Naive thymus-derived CD4-positive, alpha-beta T cell (primary cell): Measurements from ENCODE around the gene MLF2. TPM values are rescaled to one million over a fixed set of nuclear protein-coding genes. Genes with fewer than 3 reads are reported as not detected.

ENCODE experiments used
- ATAC-seq: fragments of 150-1000 bp; cut with Tn5 transposase; 2 replicates; pipeline ENCODE4 v1.10.0; 2021; ENCODE audit warnings: mild to moderate bottlenecking, moderate library complexity
- CTCF ChIA-PET: fragments of 350-600 bp; sonication (Branson Sonifier 250); formaldehyde crosslinking; loops from one replicate; lab custom pipeline; 2021; ENCODE audit warnings: antibody characterized with exemption; lab: Charles Lee
- POLR2A ChIA-PET: fragments of 350-600 bp; sonication (Branson Sonifier 250); formaldehyde crosslinking; loops from one replicate; lab custom pipeline; 2021; ENCODE audit warnings: antibody characterized with exemption, inconsistent platforms; lab: Charles Lee
- DNase-seq, 9 donors: peaks; one replicate each; pipeline versions ENCODE4 v3.0.0 to v3.0.0-alpha.2; 2020 to 2022; ENCODE audit warnings: mixed read lengths in 1 of 9
- H3K27ac ChIP-seq: one replicate; pipeline ENCODE4 v1.7.0; 2013; ENCODE audit warnings: mild to moderate bottlenecking, low read depth, low read length, moderate library complexity
- H3K27me3 ChIP-seq, 2 donors: one replicate each; pipeline ENCODE4 v1.7.0; 2013; ENCODE audit warnings: low read length in 2 of 2, mild to moderate bottlenecking in 2 of 2, moderate library complexity in 2 of 2; ENCODE audit not compliant: control insufficient read depth in 2 of 2, insufficient read depth in 2 of 2
- H3K36me3 ChIP-seq, 3 experiments: 1 replicate in 2 of 3; 2 replicates in 1 of 3; pipeline ENCODE4 v1.7.0; 2013; ENCODE audit warnings: low read length in 3 of 3, mild to moderate bottlenecking in 3 of 3, moderate library complexity in 1 of 3; ENCODE audit not compliant: insufficient read depth in 3 of 3, control insufficient read depth in 2 of 3
- H3K4me1 ChIP-seq, 2 donors: one replicate each; pipeline ENCODE4 v1.7.0; 2013; ENCODE audit warnings: low read length in 2 of 2, mild to moderate bottlenecking in 2 of 2, moderate library complexity in 1 of 2; ENCODE audit not compliant: control insufficient read depth in 2 of 2, insufficient read depth in 2 of 2
- H3K4me3 ChIP-seq: 2 replicates; pipeline ENCODE4 v1.7.0; 2013; ENCODE audit warnings: mild to moderate bottlenecking, low read length
- H3K9me3 ChIP-seq, 3 experiments: 1 replicate in 2 of 3; 2 replicates in 1 of 3; pipeline ENCODE4 v1.7.0; 2013; ENCODE audit warnings: low read length in 3 of 3; ENCODE audit not compliant: control insufficient read depth in 2 of 3
- H3K27ac Mint-ChIP-seq, 9 donors: one replicate each; pipeline ENCODE4 v1.8.0; 2020 to 2022; ENCODE audit warnings: mixed read lengths in 9 of 9, mild to moderate bottlenecking in 8 of 9, moderate library complexity in 5 of 9, inconsistent platforms in 2 of 9
- H3K27me3 Mint-ChIP-seq, 5 donors: one replicate each; pipeline ENCODE4 v1.8.0; 2021 to 2022; ENCODE audit warnings: mixed read lengths in 5 of 5, mild to moderate bottlenecking in 1 of 5
- H3K36me3 Mint-ChIP-seq, 5 donors: one replicate each; pipeline ENCODE4 v1.8.0; 2020 to 2022; ENCODE audit warnings: mixed read lengths in 5 of 5, mild to moderate bottlenecking in 3 of 5, inconsistent platforms in 1 of 5
- H3K4me1 Mint-ChIP-seq, 7 donors: one replicate each; pipeline ENCODE4 v1.8.0; 2020 to 2022; ENCODE audit warnings: mixed read lengths in 7 of 7, mild to moderate bottlenecking in 3 of 7, inconsistent platforms in 1 of 7
- H3K4me3 Mint-ChIP-seq, 10 donors: one replicate each; pipeline ENCODE4 v1.8.0; 2020 to 2022; ENCODE audit warnings: mild to moderate bottlenecking in 10 of 10, mixed read lengths in 10 of 10, moderate library complexity in 6 of 10, inconsistent platforms in 2 of 10
- H3K9me3 Mint-ChIP-seq, 11 donors: one replicate each; pipeline ENCODE4 v1.8.0; 2020 to 2022; ENCODE audit warnings: mixed read lengths in 11 of 11, mild to moderate bottlenecking in 4 of 11, inconsistent platforms in 1 of 11, moderate library complexity in 1 of 11
- intact Hi-C, 2 donors: fragments of 100-400 bp; cut with micrococcal nuclease; formaldehyde crosslinking; loops; one replicate each; pipeline ENCODE4 v1.15.1; 2023
- polyA plus RNA-seq, 2 donors: library from polyadenylated mRNA; unstranded; fragments of 300-500 nt; fragmentation: Illumina TruSeq; gene quantifications; one replicate each; pipeline ENCODE4 v1.2.3, GENCODE V29; 2021
- total RNA-seq, 6 experiments: library from RNA in 5 of 6; stranded (reverse) in 5 of 6; gene quantifications; 1 replicate in 5 of 6; 2 replicates in 1 of 6; pipeline ENCODE4 v1.2.3 and lab custom pipeline; 2021 to 2026

The MLF2 gene
- total and polyA plus RNA-seq, 7 experiments from 2014 or later = 84.6 to 141 (median 119) TPM

GRCh38 chr12:6765634-6766581 is 13.0 kb upstream of the MLF2 start, which contains the start of gene PTMS:
Gene PTMS, plus strand, starts transcription at chr12:6766363. Its CDS starts 343 bp downstream, at chr12:6766706.
- CTCF ChIA-PET = interaction anchor here (0.7 to 3.6 kb wide), 11 partner anchors 9 to 322 kb away, joined by 3 to 24 read pairs (median 6); partner anchors contain the start of genes CD4 and MLF2
- intact Hi-C loops = loop anchor here (1.0 to 10.0 kb wide), 2 partner anchors 13 to 189 kb away; partner anchors contain the start of genes MLF2 (in 1 of the 2) and PTPN6 (in 1 of the 2)
- peaks cover 22 to 49% (median 33%) of the 10 kb centered on the region in 7 donors for H3K4me1 Mint-ChIP-seq
- ATAC-seq (peak; percentile 1), DNase-seq (peak in 1 of 9 donors; percentile 78)
- peak within 1 kb of the TSS; percentile 82 to 96 (median 88) for H3K4me3 Mint-ChIP-seq
- Histone ChIP-seq H3K27ac (no peak within 1 kb of the TSS), H3K36me3 (no peaks in the 10 kb centered on the region), H3K4me1 (peaks cover 7 to 16% of the 10 kb centered on the region in 2 donors), H3K4me3 (peak within 1 kb of the TSS; percentile 51), H3K27me3 (no peaks in the 10 kb centered on the region), H3K9me3 (no peaks in the 10 kb centered on the region)
- peak within 1 kb of the TSS; percentile 12 to 88 (median 62) for H3K27ac Mint-ChIP-seq
- H3K27me3 Mint-ChIP-seq = peaks cover 5 to 45% (median 26%) of the 10 kb centered on the region in 5 donors
- POLR2A ChIA-PET = interaction anchor here (0.6 to 3.2 kb wide), 14 partner anchors 8 to 357 kb away, joined by 3 to 18 read pairs (median 4); partner anchors contain the start of genes CD4, COPS7A, GPR162 and MLF2
- peaks cover 0 to 2% (median 0%) of the 10 kb centered on the region in 5 donors for H3K36me3 Mint-ChIP-seq
- no peaks in the 10 kb centered on the region for H3K9me3 Mint-ChIP-seq

- peak overlapping the region in 6 of 9 donors; percentile 12 to 65 (median 48) for H3K27ac Mint-ChIP-seq
- intact Hi-C loops = loop anchor here in 1 of 2 donors (10.0 kb wide), 1 partner anchor 190 kb away; the partner anchor contains the start of gene PTPN6
- H3K27me3 Mint-ChIP-seq = peaks cover 5 to 38% (median 26%) of the 10 kb centered on the region in 5 donors
- no peaks in the 10 kb centered on the region for H3K9me3 Mint-ChIP-seq
- no peak overlapping the region for H3K4me3 ChIP-seq
- ATAC-seq = no peak
- no peaks in the 10 kb centered on the region for H3K36me3 ChIP-seq
- no peaks in the 10 kb centered on the region for H3K27me3 ChIP-seq
- H3K4me3 Mint-ChIP-seq = peak overlapping the region; percentile 67 to 96 (median 80)
- ChIA-PET POLR2A (interaction anchor here (0.6 to 3.2 kb wide), 12 partner anchors 9 to 356 kb away, joined by 3 to 18 read pairs (median 4); partner anchors contain the start of genes CD4, COPS7A, MLF2 and P3H3), CTCF (interaction anchor here (0.7 to 3.6 kb wide), 4 partner anchors 17 to 321 kb away, joined by 3 to 24 read pairs (median 8); no protein-coding TSS in a partner anchor)
- H3K4me1 ChIP-seq = peaks cover 7 to 16% of the 10 kb centered on the region in 2 donors
- no peaks in the 10 kb centered on the region for H3K9me3 ChIP-seq
- no peak for DNase-seq
- H3K27ac ChIP-seq = no peak overlapping the region
- H3K36me3 Mint-ChIP-seq = peaks cover 0 to 2% (median 0%) of the 10 kb centered on the region in 5 donors
- peaks cover 22 to 45% (median 31%) of the 10 kb centered on the region in 7 donors for H3K4me1 Mint-ChIP-seq
Measured at GRCh38 chr12:6765048-6765633, 12.2 kb upstream of the MLF2 start.

DNA sequence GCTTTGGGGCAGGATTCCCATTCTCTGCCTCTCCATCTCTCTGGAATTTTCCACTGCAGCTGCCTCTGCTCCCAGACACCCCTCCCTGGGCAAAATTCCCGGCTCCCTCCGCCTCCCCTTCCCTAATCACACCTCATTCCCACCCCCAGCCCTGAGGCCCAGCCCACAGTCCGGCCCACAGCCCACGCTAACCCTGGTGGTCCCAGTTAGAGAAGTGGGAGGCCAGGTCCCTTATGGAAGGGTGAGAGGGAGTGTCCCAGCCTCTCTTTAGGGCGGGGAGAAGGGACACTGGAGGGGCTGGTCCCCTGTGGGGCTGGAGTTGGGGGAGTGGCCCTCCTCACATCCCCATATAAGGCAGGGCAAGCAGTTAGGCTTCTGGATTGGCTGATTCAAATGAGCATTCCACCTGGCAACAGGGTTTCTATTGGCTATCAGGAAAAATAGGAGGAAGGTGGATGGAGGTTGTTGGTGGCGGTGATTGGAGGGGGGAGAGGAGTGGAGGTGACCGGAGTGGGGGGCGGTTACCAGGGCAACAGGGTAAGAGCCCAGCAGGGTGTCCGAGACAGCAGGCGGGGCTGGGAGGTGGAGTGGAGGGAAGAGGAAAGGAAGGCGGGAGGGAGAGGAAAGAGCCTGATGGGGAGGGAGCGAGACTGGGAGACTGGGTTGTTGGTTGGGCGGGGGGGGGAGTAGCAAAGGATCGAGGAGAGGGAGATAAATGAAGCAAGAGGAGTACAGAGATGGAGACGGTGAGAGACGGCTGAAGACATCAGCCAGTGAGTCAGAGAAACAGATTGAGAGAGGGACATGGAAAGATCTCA is 11.3 kb upstream of the MLF2 start:
- H3K27ac Mint-ChIP-seq = peak overlapping the region in 4 of 9 donors; percentile 9 to 71 (median 43)

GRCh38 chr12:6763380-6763779 is 10.4 kb upstream of the MLF2 start:
- Histone ChIP-seq H3K36me3 (no peaks in the 10 kb centered on the region), H3K4me3 (no peak overlapping the region), H3K4me1 (peaks cover 7 to 16% of the 10 kb centered on the region in 2 donors), H3K9me3 (no peaks in the 10 kb centered on the region), H3K27ac (no peak overlapping the region), H3K27me3 (no peaks in the 10 kb centered on the region)
- intact Hi-C loops = loop anchor here in 1 of 2 donors (10.0 kb wide), 1 partner anchor 191 kb away; the partner anchor contains the start of gene PTPN6
- DNase-seq = no peak
- Mint-ChIP-seq H3K27me3 (peaks cover 5 to 32% (median 23%) of the 10 kb centered on the region in 5 donors), H3K27ac (peak overlapping the region in 1 of 9 donors; percentile 16), H3K4me1 (peaks cover 28 to 40% (median 32%) of the 10 kb centered on the region in 7 donors), H3K9me3 (peaks cover 0 to 3% (median 0%) of the 10 kb centered on the region in 11 donors), H3K4me3 (no peak overlapping the region), H3K36me3 (peaks cover 0 to 2% (median 0%) of the 10 kb centered on the region in 5 donors)
- POLR2A ChIA-PET = interaction anchor here (0.8 to 1.1 kb wide), 2 partner anchors 10 to 23 kb away, joined by 3 to 4 read pairs; partner anchors contain the start of gene MLF2
- CTCF ChIA-PET = interaction anchor here (0.5 to 2.5 kb wide), 3 partner anchors 10 to 324 kb away, joined by 3 to 12 read pairs (median 3); partner anchors contain the start of gene MLF2
- ATAC-seq = no peak

More for the DNA sequence above, 11.3 kb upstream of the MLF2 start:
- ATAC-seq (peak; percentile 88), DNase-seq (peak in 7 of 9 donors; percentile 40 to 69 (median 55))
- Mint-ChIP-seq H3K4me3 (peak overlapping the region; percentile 18 to 96 (median 67)), H3K36me3 (peaks cover 0 to 2% (median 0%) of the 10 kb centered on the region in 5 donors), H3K27me3 (peaks cover 5 to 38% (median 26%) of the 10 kb centered on the region in 5 donors), H3K4me1 (peaks cover 22 to 38% (median 31%) of the 10 kb centered on the region in 7 donors), H3K9me3 (no peaks in the 10 kb centered on the region)
- Histone ChIP-seq H3K27me3 (no peaks in the 10 kb centered on the region), H3K27ac (no peak overlapping the region), H3K36me3 (no peaks in the 10 kb centered on the region), H3K4me1 (peaks cover 7 to 16% of the 10 kb centered on the region in 2 donors), H3K9me3 (no peaks in the 10 kb centered on the region), H3K4me3 (no peak overlapping the region)
- ChIA-PET CTCF (interaction anchor here (1.1 to 2.5 kb wide), 2 partner anchors 11 to 15 kb away, joined by 3 to 12 read pairs; partner anchors contain the start of gene MLF2), POLR2A (interaction anchor here (0.8 to 3.2 kb wide), 3 partner anchors 10 to 11 kb away, joined by 4 to 18 read pairs (median 4); partner anchors contain the start of gene MLF2)
- intact Hi-C loops = loop anchor here in 1 of 2 donors (1.0 to 10.0 kb wide), 3 partner anchors 8 to 191 kb away; partner anchors contain the start of genes LAG3, MLF2 and PTPN6

GRCh38 chr12:6759741-6760140 is 6.8 kb upstream of the MLF2 start:
- Mint-ChIP-seq H3K4me3 (no peak overlapping the region), H3K4me1 (peaks cover 7 to 25% (median 13%) of the 10 kb centered on the region in 7 donors), H3K27ac (no peak overlapping the region), H3K27me3 (peaks cover 0 to 11% (median 7%) of the 10 kb centered on the region in 5 donors), H3K36me3 (peaks cover 0 to 2% (median 0%) of the 10 kb centered on the region in 5 donors), H3K9me3 (peaks cover 0 to 3% (median 0%) of the 10 kb centered on the region in 11 donors)
- no peaks in the 10 kb centered on the region for H3K9me3 ChIP-seq
- ChIA-PET CTCF (interaction anchor here (0.6 to 2.3 kb wide), 4 partner anchors 12 to 66 kb away, joined by 3 to 7 read pairs (median 5); no protein-coding TSS in a partner anchor), POLR2A (interaction anchor here (0.8 kb wide), 1 partner anchor 13 kb away, joined by 3 read pairs; no protein-coding TSS in a partner anchor)
- H3K4me1 ChIP-seq = peaks cover 0 to 6% of the 10 kb centered on the region in 2 donors
- DNase-seq = no peak
- no peaks in the 10 kb centered on the region for H3K36me3 ChIP-seq
- H3K27ac ChIP-seq = no peak overlapping the region
- ATAC-seq = no peak
- no peak overlapping the region for H3K4me3 ChIP-seq
- H3K27me3 ChIP-seq = no peaks in the 10 kb centered on the region
- intact Hi-C loops = loop anchor here in 1 of 2 donors (10.0 kb wide), 1 partner anchor 195 kb away; the partner anchor contains the start of gene PTPN6
